ENCODE data around the gene ENTPD2.
A peak's percentile ranks its signal among the peaks of the same experiment; 100 is the strongest.
"Not testable (repeated sequence)": the region's sequence is repeated elsewhere in the genome, so short reads cannot be mapped to it uniquely, and the experiment has no call there.

ENTPD2 gene

DNA sequence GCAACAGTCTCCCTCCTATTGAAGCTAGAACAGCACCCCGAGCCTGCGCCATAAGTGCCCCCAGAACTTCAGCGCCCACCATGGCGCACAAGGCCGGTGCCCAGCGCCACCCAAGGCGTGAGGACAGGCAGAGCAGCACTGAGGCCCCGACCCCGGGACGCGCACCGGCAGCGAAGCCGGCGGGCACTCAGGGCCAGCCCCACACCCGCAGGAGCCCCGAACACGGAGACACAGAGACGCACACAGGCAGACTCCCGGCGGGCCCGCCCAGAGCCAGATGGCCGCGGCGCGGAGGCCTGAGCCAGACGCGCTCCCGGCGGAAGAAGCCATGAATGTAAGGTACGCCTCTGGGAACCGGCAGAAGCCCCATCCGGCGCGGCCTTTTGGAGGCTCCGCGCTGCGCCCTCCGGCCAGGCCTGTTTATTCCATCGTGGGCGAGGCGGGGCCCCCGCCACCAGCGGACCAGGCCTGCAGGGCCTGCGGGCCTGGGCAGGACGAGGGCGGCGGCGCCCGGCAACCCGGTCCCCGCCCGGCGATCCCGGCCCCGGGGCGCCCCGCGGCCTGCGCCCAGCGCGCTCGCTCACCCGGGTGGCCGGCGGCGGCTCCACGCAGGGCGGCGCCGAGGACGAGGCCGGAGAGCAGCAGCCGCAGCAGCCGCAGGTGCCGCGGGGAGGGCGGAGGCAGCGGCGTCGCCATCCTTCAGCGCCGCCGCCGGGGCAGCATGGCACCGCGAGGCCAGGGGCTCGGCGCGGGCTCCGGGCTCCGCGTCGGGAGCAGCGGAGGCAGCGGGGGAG lies 8.4 kb downstream of the ENTPD2 start:
- peak; percentile 72 for DNase-seq (ENCODE audit: low read depth)

DNA sequence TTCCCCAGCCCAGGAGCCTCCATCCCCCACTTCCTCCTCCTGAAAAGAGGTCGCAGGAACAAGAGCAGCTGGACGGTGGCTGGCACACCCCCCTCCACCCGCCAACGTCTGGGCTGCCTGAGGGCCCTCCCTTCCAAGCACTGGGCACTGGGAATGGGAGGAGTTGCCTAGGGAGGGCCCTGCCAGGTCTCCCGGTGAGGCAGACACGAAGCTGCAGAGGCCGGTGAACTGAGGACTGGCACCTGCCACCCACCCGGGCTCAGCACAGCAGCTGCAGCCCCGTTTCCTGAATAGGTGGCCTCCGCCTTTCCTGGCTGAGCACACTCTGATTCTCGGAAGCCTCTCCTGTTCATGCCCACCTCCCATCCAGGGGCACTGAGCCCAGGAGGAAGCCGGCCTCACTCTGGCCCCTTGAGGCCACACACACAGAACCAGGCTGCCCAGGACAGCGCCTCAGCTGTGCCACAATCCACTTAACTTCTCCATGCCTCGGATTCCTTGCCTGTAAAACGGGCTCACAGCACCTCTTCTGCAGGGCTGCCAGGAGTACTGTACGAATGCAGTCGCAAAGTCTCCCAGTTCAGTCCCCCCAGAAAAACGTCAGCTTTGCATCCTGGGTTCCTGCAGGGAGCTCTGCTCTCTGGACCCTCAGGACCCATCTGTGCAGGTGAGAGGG lies 9.2 kb downstream of the ENTPD2 start:
- DNase-seq (ENCODE audit: low read depth), result no peak

DNA sequence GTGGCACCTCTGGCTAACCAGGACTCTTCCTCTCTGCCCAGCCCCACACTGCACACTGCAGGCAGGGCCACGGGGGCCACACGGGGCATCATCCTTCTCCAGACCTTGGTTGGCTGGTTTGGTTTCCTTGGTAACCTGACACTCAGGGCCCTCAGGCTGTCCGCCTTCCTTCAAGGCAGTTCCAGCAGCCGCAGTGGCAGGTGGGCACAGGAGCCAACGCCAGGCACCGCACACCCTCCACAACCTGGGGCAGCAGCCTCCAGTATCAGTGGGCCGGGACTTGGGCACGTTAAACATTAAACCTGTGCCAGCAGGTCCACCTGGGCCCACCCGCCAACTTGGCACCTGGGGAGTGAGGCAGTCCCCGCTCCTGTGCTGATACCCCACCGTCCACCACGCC lies 9.8 kb downstream of the ENTPD2 start:
- DNase-seq (ENCODE audit: low read depth), result no peak

DNA sequence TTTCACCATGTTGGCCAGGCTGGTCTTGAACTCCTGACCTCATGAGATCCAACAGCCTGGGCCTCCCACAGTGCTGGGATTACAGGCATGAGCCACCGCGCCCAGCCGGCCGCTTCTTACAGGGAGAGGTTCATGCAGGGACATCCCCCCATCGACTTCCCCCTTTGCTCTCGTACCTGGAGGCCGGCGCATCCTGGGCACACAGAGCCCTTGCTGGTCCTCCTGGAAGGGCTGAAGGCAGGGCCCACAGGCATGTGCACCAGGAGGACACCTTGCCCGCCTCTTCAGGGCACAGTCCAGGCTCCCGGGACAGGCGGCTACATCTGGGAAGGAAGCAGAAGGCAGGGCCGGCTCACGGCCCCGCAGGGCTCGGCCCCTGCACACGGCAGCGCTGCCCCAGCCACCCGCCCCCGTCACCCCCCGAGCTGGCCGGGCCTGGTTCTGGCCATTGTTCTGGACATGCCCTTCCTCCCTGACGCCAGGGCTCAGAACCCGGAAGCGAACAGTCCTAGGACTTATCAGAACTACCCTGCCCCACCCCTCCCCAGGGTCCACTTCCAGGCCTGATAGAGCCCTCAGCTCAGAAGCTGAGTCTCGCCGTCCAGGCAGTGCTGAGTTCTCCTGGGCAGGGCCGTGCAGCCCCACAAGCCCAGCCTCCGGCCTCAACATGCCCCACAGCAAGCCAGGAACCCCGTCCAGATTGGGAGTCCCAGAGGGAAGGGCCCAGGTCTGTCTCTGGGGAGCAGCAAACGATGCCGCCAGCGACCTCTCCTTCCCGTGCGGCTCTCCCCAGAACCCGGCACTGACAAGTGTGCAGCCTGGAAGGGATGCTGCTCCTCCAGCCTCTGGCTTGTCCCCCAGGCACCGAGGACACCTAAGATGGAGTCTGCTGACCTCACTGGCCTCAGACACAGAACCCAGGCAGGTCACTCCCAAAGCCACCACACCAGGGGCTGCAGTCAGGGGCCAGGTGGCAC lies 10.8 kb downstream of the ENTPD2 start:
- no peak for DNase-seq (ENCODE audit: low read depth)

DNA sequence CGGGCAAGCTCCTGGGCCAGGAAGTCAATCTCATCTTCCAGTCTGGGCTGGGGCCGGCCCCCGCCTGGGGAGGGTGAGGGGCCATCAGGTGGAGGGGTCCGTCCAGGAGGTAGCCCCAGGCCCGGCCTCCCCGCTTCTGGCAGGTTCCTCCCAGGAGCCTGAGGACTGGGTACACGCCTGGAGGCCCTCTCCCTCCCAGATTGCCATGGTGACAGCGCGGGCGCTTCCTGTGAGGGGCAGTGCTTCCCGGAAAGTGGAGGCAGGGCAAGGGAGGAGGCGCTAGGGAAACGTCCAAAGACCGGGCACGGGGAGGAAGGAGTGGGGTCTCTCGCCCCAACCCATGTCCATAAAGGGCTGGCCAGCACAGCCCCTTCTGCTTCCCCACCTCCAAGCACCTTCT lies 12.7 kb downstream of the ENTPD2 start:
- DNase-seq (ENCODE audit: low read depth), result no peak

DNA sequence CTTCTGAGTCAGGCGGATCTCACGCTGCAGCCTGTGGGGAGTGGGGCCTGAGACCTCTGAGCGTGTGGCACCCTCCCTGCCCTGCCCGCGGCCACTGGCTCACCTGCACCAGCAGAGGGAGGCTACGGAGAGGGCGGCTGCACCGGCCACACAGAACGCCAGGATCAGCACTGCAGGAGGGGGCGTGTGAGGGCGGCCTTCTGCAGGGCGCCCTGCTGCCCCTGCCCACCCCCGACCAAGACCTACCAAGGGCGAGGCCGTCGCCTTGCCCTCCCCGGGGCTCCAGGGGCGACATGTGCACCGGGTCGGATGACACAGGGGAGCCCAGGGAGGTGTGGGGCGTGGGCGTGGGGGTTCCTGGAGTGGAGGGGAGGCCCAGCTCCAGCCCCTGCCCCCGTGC lies 13.3 kb downstream of the ENTPD2 start:
- DNase-seq (ENCODE audit: low read depth), result no peak

DNA sequence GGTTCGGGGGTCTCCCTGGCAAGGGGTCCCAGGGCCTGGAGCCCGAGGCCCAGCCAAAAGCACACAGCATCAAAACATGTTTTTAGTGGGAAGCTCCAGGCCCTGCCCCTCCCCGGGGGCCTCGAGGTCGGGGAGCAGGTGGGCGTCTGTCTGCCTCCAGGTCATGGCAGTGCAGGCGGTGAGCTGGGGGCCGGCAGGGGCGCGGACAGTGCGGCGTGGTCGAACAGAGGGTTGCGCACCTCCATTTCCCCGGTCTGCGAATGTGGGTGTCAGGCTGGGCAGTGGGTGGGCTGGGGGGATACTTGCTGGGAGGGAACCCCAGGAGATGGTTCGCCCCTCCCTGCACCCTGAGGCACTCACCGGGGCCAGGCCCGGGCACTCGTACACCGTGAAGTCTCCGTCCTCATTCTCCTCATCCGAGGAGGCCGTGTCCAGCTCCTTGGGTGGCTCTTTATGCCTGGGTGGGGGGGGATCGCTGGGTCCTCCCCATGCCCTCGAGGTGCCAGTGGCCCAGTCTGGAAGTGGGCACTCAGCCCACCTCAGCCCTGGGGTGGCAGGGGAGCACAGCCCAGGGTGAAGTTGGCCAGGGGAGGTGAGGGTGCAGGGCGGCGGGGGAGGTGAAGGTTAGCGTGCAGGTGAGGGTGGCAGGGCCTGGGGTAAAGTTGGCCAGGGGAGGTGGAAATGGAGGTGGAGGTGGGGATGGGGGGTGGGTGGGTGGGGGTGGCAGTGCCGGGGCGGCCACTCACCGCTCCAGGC lies 14.1 kb downstream of the ENTPD2 start:
- DNase-seq (ENCODE audit: low read depth), result no peak

DNA sequence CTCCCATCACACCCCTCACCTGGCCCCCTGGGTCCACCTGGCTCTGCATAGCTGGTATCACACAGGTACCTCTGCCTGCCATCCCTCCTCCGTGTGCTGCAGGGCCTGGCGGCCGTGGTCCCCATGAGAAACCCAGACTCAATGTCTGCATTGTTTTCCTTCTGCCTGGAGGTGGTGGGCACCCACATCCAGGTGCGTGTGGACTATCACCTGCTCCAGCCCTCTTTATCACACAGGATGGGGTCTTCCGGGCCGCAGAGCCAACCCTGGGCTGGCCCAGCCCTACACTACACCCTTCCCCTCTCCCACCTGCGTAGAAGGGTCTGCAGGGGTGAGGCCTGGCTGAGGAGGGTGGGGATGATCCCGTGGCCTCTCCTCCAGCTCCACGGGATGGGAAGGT lies 14.9 kb downstream of the ENTPD2 start:
- no peak for DNase-seq (ENCODE audit: low read depth)

DNA sequence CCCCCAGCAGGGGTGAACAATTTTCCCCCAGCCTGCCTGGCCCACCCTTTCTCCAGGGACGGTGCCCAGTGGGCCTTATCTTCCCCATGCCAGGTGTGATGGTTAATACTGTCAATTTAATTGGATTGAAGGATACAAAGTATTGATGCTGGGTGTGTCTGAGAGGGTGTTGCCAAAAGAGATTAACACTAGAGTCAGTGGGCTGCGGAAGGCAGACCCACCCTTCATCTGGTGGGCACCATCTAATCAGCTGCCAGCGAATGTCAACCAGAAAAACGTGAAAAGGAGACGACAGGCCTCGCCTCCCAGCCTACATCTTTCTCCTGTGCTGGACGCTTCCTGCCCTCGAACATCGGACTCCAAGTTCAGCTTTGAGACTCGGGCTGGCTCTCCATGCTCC lies 16.4 kb downstream of the ENTPD2 start:
- no peak for DNase-seq (ENCODE audit: low read depth)

DNA sequence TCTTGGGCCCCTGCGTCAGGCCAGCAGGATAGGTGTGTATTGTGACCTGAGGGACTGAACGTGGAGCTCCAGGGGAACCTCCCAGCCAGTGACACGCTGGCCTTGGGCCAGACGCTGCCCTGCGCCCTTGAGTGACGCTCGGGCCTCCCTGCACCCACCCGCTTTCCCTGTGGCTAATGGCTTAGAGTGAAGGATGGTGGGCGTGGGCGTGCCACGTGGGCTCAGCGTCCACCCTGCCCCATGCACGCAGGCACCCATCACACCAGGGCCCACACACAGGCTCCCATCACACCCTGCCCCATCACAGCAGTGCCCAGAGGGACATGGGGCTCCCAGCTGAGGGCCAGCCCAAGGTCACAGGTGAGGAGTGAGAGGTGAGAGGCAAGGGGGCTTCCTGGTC lies 16.8 kb downstream of the ENTPD2 start:
- no peak for DNase-seq (ENCODE audit: low read depth)

DNA sequence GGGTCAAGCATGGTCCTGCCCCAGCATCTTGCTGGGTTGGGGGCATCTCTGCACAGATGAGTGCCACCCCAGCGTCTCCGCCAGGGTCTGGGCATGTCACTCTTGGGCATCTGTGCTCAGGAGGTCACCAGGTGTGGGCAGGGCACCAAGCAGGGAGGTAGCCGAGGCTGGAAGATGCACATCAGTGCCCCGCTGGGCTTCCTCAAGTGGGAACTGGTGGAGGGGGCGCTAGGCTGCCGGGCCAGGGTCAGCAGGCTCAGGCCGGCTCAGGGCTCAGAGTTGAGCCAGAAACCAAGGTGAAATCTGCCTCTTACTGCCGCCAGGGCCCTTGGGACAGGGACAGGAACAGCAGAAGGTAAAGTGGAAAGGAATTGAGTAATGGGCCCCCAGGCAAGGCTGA lies 17.9 kb downstream of the ENTPD2 start:
- DNase-seq (ENCODE audit: low read depth), result no peak

DNA sequence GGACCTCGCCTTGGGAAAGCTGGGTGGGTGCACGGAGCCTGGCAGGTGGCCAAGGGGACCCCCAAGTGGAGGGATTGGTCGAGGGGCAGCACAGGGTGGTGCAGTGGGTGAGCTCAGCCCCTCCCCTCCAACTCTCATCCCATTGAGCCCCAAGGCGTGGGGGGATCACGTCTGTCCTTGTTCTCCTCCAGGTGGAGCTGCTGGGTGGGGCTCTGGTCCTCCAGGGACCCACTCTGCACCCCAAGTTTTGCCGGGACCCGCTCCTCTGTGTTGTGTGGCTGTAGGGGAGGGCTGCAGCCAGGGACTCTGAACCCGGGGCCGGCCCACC lies 18.4 kb downstream of the ENTPD2 start:
- DNase-seq (ENCODE audit: low read depth), result no peak

DNA sequence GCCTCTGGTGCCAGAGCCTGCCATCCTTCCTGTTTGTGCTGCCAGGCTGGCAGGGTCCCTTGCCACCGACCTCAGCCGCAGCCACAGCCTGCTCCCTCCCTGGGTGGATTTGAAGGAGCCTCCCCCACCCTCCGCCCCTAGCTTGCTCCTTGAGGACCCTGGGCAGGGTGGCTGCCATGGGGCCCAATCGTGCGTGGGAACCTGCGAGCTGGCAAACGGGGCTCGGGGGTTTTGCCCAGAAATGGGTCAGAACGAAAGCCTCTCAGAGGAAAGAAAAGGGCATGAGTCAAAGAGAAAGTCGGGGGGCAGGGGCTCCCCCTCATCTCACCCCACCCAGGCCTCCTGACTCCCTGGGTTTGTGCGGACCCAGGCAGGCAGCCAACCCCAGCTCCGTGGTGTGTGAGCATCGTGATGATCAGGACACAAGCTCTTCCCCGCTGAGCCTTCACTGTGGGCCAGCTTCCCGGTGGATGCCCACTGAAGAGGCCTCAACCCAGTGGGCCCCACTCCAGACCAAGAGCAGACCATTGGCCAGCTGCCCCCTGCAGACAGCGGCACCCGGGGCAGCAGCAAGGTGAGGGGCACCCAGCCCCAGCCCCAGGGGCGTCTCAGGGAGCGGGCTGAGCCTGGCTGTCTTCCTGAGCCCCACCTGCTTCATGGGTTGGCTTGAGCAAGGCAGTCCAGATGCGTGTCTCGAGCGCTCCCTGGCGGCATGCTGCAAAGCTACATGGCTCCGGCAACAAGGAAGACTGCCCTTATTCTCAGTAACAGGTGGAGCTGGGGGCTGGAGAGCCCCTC lies 19.0 kb downstream of the ENTPD2 start:
- DNase-seq (ENCODE audit: low read depth), result peak; percentile 84

DNA sequence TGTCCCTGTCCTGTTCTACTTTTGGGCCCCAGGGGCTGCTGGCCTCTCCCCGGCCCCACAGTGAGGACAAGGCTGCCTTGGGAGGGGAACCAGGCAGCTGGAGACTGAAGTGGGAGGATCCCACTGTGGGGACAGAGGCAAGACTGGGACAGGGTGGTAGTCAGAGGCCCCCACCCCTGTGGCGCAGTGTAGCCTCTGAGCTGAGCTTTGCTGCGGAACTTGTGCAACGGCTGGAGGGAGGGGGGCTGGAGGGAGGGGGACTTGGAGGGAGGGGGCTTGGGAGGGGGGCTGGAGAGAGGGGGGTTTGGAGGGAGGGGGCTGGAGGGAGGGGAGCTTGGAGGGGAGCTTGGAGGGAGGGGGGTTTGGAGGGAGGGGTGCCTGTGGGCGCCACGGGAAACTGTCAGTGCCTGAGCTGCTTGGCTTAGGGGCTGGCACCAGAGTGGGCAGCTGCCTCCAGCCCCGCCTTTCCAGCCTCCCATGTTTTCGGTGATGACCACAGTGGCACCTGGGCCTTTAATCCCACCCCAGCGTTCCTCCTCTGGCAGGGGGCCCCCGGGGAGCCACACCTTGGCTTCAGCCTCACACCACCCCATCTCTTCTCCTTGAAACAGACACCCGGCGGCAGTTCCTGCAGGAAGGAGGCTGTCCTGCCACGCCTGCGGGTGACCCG lies 19.7 kb downstream of the ENTPD2 start:
- DNase-seq (ENCODE audit: low read depth), result no peak

DNA sequence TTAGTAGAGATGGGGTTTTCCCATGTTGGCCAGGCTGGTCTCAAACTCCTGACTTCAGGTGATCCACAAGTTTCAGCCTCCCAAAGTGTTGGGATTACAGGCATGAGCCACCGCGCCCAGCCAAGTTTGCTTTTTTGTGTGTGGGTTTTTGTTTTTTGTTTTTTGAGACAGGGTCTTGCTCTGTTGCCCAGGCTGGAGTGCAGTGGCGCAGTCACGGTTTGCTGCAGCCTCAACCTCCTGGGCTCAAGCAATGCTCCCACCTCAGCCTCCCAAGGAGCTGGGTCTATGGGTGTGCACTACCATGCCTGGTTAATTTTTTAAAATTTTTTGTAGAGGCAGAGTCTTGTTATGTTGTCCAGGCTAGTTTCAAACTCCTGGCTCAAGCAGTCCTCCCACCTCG lies 20.4 kb downstream of the ENTPD2 start:
- DNase-seq (ENCODE audit: low read depth), result not testable (repeated sequence)

DNA sequence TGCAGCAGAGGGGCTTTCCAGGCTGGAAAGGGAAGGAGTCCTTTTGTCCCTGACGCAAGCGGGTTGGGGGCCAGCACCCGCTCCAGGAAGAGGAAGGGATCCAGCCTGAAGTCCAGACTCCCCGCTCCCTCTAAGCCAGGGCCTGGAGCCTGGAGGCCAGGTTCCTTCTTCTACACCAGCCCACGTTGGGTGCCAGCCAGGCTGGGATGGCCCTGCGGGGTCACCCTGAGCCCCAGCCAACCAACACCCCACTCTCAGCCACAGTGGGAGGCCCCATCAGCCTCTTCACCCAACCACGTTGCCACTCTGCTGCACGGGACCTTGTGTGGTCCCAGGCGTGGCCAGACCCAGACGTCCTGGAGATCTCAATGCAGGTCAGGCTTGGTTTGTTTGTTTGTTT lies 21.0 kb downstream of the ENTPD2 start:
- no peak for DNase-seq (ENCODE audit: low read depth)

DNA sequence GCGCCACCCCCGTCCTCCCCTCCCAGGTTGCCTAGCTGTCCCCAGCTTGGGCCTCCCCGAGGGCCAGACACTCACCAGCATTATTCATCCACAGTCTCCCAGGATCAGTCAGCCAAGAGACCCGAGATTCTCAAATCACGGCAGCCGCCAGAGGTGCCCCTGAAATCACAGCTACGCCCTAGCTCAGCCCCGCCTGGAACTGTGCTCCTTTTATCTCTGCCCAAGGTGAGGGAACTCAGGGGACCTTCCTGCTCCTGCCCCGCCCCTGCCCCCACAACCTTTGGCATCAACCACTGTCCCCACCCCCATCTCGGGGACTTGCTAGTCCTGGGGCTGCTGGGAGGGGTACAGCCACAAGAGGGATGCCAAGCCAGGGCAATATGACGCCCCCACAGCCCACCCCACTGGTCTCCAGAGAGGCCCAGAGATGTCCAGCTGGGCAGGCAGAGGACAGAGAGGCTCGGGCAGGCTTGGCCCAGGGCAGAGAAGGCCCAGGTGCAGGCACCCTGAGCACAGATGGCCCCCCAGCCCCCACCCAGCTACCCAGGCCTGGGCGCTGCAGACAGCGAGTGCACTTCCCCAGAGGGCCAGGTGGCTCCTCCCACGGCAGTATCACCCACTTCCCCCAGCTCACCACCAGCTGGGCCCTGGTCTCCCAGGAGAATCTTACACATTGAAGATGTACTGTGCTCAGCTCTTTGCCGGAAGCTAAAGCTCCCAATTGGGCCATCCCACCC lies 21.8 kb downstream of the ENTPD2 start, which contains the start of gene FUT7:
FUT7 (minus strand) TSS at position 185 of the 737 bp plus-strand sequence; CDS start at position 88, 97 bp downstream.
- DNase-seq (ENCODE audit: low read depth), result no peak

DNA sequence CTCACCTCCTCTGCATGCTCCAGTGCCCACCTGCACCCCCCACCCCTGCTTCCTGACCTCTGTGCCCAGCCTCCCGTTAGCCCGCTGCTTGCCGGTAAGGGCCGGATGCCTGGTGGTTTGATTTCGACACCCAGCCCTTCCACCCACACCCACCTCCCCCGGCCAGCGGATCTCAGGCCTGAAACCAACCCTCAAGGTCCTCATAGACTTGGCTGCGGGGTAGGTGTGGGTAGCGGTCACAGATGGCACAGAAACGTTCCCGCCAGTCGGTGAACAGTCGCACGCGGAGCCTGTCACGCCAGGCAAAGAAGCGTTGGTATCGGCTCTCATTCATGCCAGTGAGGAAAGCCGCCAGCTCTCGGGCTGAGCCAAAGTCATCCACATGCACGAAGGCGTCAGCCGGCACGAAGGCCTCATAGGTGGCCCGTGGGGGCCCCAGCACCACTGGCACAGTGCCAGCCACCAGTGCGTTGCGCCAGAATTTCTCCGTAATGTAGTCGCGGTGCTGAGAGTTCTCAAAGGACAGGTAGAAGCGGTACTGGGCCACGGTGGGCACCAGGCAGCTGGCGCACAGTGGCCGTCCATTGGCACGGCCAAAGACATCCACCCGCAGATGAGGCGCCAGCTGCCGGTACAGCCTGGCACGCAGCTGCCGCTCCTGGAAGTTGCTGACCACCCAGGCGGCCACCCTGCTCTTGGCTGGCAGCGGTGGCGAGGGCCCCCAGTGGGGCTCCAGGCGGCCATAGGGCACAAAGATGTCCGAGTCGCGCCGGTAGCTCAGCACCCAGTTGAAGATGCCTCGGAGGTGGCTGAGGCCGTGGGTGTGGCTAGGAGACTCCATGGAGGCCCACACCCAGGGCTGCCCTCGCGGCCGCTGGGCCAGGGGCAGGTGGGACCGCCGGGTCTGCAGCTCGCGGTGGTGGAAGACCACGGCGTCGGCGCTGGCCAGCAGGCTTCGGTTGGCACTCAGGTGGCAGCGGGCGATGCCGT lies 23.0 kb downstream of the ENTPD2 start:
- DNase-seq (ENCODE audit: low read depth), result no peak

DNA sequence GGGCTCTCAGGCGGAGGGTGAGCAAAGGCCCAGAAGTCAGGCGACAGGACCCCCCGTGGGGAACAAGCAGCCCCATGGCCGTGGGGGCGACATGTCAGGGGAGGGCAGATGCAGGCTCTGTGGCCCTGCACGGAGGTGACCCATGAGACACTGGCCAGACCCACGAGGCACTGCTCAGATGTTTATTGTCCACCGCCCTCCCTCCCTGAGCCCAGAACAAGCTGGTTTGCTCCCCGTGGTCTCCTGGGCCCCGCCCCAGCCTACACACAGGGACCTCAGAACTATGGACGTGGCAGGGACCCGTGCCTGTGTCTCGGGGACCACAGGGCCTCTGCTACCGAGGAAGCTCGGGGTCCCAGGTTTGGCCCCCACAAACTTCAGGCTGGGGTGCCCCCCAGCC lies 23.9 kb downstream of the ENTPD2 start:
- DNase-seq (ENCODE audit: low read depth), result no peak

Measured in ELR (cell line).